Trophoblast cell (in vitro differentiated cells and primary cell): ENCODE data around the gene CFAP100.

Source experiments
- DNase-seq, 2 donors: peaks; one replicate each; pipeline ENCODE4 v3.0.0-alpha.2; 2016
- H2AFZ ChIP-seq: 2 replicates; pipeline ENCODE4 v1.6.1; 2013; ENCODE audit warnings: low read length, moderate library complexity, mild to moderate bottlenecking; ENCODE audit not compliant: insufficient read depth, poor library complexity
- H2AK5ac ChIP-seq: 2 replicates; pipeline ENCODE4 v1.6.1; 2013; ENCODE audit warnings: mild to moderate bottlenecking, low read length
- H2BK120ac ChIP-seq: 2 replicates; pipeline ENCODE4 v1.6.1; 2013; ENCODE audit warnings: low read length, mild to moderate bottlenecking, moderate library complexity; ENCODE audit not compliant: insufficient read depth, poor library complexity
- H2BK12ac ChIP-seq: 2 replicates; pipeline ENCODE4 v1.6.1; 2013; ENCODE audit warnings: mild to moderate bottlenecking, low read length, moderate library complexity
- H2BK5ac ChIP-seq: 2 replicates; pipeline ENCODE4 v1.6.1; 2013; ENCODE audit warnings: low read length, low read depth, moderate library complexity, mild to moderate bottlenecking; ENCODE audit not compliant: poor library complexity
- H3K14ac ChIP-seq: 2 replicates; pipeline ENCODE4 v1.6.1; 2013; ENCODE audit warnings: mild to moderate bottlenecking, low read length
- H3K18ac ChIP-seq: 2 replicates; pipeline ENCODE4 v1.6.1; 2013; ENCODE audit warnings: mild to moderate bottlenecking, low read length
- H3K23ac ChIP-seq: 2 replicates; pipeline ENCODE4 v1.6.1; 2013; ENCODE audit warnings: low read length
- H3K27ac ChIP-seq: 2 replicates; pipeline ENCODE4 v1.5.1; 2013; ENCODE audit warnings: low read depth, mild to moderate bottlenecking, inconsistent platforms, low read length, moderate library complexity
- H3K27me3 ChIP-seq: 2 replicates; pipeline ENCODE4 v1.6.1; 2013; ENCODE audit warnings: inconsistent platforms, mild to moderate bottlenecking, low read length, moderate library complexity; ENCODE audit not compliant: insufficient read depth
- H3K36me3 ChIP-seq, 2 experiments: 1 replicate in 1 of 2; 2 replicates in 1 of 2; pipeline ENCODE4 v1.6.1; 2013; ENCODE audit warnings: low read length in 2 of 2, mild to moderate bottlenecking in 2 of 2, moderate library complexity in 1 of 2; ENCODE audit not compliant: insufficient read depth in 2 of 2, control insufficient read depth in 1 of 2
- H3K4ac ChIP-seq: 2 replicates; pipeline ENCODE4 v1.6.1; 2013; ENCODE audit warnings: low read depth, mild to moderate bottlenecking, low read length, moderate library complexity
- H3K4me1 ChIP-seq, 2 experiments: 1 replicate in 1 of 2; 2 replicates in 1 of 2; pipeline ENCODE4 v1.6.1; 2013; ENCODE audit warnings: low read length in 2 of 2, mild to moderate bottlenecking in 2 of 2, moderate library complexity in 1 of 2; ENCODE audit not compliant: insufficient read depth in 2 of 2, control insufficient read depth in 1 of 2
- H3K4me2 ChIP-seq: 2 replicates; pipeline ENCODE4 v1.6.1; 2013; ENCODE audit warnings: inconsistent platforms, mild to moderate bottlenecking, low read length, moderate library complexity
- H3K4me3 ChIP-seq: 2 replicates; pipeline ENCODE4 v1.5.1; 2013; ENCODE audit warnings: mild to moderate bottlenecking, low read depth, low read length, inconsistent platforms
- H3K79me1 ChIP-seq: one replicate; pipeline ENCODE4 v1.6.1; 2013; ENCODE audit warnings: low read length
- H3K79me2 ChIP-seq: 2 replicates; pipeline ENCODE4 v1.6.1; 2013; ENCODE audit warnings: low read length, mild to moderate bottlenecking; ENCODE audit not compliant: control insufficient read depth, insufficient read depth, poor library complexity
- H3K9ac ChIP-seq: 2 replicates; pipeline ENCODE4 v1.6.1; 2013; ENCODE audit warnings: mild to moderate bottlenecking, low read length
- H3K9me3 ChIP-seq: 2 replicates; pipeline ENCODE4 v1.6.1; 2013; ENCODE audit warnings: low read depth, mild to moderate bottlenecking, control low read depth, inconsistent platforms, low read length; ENCODE audit not compliant: insufficient read depth
- H4K12ac ChIP-seq: 2 replicates; pipeline ENCODE4 v1.6.1; 2013; ENCODE audit warnings: low read depth, mild to moderate bottlenecking, low read length, moderate library complexity
- H4K8ac ChIP-seq: 2 replicates; pipeline ENCODE4 v1.6.1; 2013; ENCODE audit warnings: low read depth, mild to moderate bottlenecking, low read length, moderate library complexity
- H4K91ac ChIP-seq: one replicate; pipeline ENCODE4 v1.6.1; 2013; ENCODE audit warnings: low read depth, mild to moderate bottlenecking, low read length, moderate library complexity
- WGBS: extraction: QIAGEN DNeasy Blood & Tissue Kit; methylation state at CpG from one replicate; pipeline ENCODE4 v1.1.7; 2013; ENCODE audit warnings: missing lambda C conversion rate; ENCODE audit not compliant: insufficient read length, insufficient coverage; ENCODE audit errors: extremely low coverage; 5-methylcytosine and 5-hydroxymethylcytosine counted together

The CFAP100 gene

GRCh38 chr3:126418661-126419131 lies 24.0 kb downstream of the CFAP100 start:
- H2AFZ ChIP-seq, result no peak overlapping the region

DNA sequence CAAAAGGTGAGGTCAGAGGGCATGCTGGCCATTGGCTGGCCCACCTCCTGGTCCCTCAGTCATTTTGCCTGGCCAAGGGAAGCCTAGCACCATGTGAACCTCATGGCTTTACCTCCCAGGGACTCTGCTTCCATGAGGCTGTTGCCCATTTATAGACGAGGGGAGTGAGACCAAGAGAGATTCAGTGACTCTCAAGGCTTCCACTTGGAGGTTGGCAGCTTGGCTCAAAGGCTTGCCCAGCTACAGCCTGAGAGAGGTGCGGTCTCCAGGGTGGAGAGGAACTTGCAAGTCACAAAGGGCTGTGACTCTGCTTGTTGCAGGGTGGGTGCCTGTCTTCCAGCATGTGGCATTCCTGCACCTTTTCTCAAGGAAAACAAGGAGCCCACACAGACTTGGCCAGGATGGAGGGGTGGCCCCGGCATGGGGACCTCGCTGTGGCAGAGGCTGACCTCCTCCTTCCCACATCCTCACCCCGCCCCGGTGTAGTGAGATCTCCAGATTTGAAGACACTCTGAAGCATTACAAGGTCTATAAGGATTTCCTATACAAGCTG lies 24.5 kb downstream of the CFAP100 start:
- Histone ChIP-seq H3K4me2 (no peak overlapping the region), H3K27me3 (no peaks in the 10 kb centered on the region), H2BK5ac (no peak overlapping the region), H3K9ac (no peak overlapping the region), H2AFZ (no peak overlapping the region), H4K12ac (no peak overlapping the region), H3K4me1 (peaks cover 2 to 5% of the 10 kb centered on the region in 2 experiments), H3K14ac (no peak overlapping the region), H2AK5ac (no peak overlapping the region), H3K4me3 (no peak overlapping the region), H2BK120ac (no peak overlapping the region), H3K4ac (no peak overlapping the region), H3K23ac (no peak overlapping the region), H3K79me1 (no peaks in the 10 kb centered on the region), H4K8ac (no peak overlapping the region), H4K91ac (no peak overlapping the region), H2BK12ac (no peak overlapping the region), H3K9me3 (peaks cover 5% of the 10 kb centered on the region), H3K18ac (no peak overlapping the region), H3K36me3 (no peaks in the 10 kb centered on the region), H3K79me2 (no peaks in the 10 kb centered on the region), H3K27ac (no peak overlapping the region)
- no peak for DNase-seq
- no CpG with 5 or more reads among the region's 6 CpGs for WGBS

More at GRCh38 chr3:126418661-126419131, 24.0 kb downstream of the CFAP100 start:
- Histone ChIP-seq H3K14ac (no peak overlapping the region), H4K12ac (no peak overlapping the region), H4K8ac (no peak overlapping the region), H3K4me2 (no peak overlapping the region), H3K27me3 (no peaks in the 10 kb centered on the region), H3K4me3 (no peak overlapping the region), H2BK5ac (no peak overlapping the region), H3K18ac (no peak overlapping the region), H3K9me3 (peaks cover 5% of the 10 kb centered on the region), H3K36me3 (no peaks in the 10 kb centered on the region), H3K79me2 (no peaks in the 10 kb centered on the region), H2BK12ac (no peak overlapping the region), H3K27ac (no peak overlapping the region), H3K4ac (no peak overlapping the region), H3K23ac (no peak overlapping the region), H3K4me1 (peaks cover 2 to 5% of the 10 kb centered on the region in 2 experiments), H3K79me1 (no peaks in the 10 kb centered on the region), H4K91ac (no peak overlapping the region), H3K9ac (no peak overlapping the region), H2AK5ac (no peak overlapping the region), H2BK120ac (no peak overlapping the region)
- WGBS, result no CpG with 5 or more reads among the region's 20 CpGs
- DNase-seq, result no peak

DNA sequence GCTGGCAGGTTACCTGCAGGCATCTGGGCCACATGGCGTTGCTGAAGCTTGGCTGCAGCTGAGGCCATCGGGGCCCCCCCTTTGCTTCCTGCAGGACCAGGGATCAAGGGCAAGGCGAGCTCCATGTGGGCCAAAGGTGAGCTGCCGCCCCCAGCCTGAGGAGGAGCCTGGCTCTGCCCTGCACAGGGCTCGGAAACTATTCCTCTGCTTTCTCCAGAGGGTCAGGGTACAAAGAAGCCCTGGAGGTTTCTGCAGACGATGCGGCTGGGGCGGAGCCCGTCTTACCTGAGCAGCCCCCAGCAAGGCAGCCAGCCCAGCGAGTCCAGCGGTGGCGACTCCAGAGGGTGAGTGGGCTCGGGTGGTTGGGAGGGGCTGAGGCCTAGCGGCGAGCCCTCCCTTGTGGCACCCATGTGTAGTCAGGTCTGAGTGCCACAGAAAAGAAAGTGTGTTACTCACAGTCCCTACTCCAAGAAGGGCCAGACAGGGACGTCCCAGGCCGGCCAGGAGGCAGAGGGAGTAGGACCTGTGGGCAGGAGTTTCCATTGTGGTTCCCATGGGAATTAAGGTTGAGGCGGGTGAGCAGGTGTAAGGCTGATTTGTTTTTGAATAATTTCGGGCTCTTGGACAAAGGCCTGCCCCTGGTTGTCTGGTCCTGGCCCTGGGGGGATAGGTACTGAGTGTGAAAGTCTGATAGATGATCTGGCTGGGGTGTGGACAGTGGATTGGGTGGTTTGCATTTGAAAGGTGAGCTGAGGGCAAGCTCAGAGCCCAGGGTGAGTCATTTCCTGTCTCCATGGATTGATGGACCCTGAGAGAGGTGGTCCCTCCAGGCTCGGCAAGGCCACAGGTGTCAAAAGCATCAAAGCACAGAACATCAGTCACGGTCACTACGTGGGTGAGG lies 25.4 kb downstream of the CFAP100 start:
- no peak overlapping the region for H3K4ac ChIP-seq

DNA sequence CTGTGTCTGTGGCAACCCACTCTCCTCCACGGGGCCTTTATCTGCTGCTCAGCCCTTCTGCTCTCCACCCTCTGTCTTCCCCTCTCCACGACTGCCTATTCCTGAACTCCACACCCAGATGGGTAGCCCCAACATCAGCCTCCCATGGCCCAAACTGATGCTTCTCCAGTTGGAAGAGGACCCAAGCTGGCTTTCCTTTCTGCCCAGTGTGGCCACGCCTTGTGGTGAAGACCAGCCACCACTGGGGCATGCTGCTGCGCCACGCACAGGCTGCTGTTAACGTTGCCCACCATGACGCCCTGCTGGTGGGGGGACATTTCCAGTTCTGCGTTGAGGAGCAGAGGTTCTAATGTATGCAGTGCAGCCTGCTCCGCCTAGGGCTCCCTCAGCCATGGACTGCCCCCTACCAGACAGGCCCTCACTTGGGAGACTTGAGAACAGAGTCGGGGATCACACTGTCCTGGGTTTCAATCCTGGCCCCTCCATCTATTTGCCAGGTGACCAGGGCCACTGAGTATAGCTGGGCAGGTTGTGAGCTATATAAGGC lies 26.9 kb downstream of the CFAP100 start:
- H3K9me3 ChIP-seq, result peaks cover 5% of the 10 kb centered on the region
- H2BK12ac ChIP-seq, result no peak overlapping the region
- H3K27ac ChIP-seq, result no peak overlapping the region
- H2BK5ac ChIP-seq, result no peak overlapping the region
- no peaks in the 10 kb centered on the region for H3K27me3 ChIP-seq
- H3K4me3 ChIP-seq, result no peak overlapping the region
- no peak overlapping the region for H3K4me2 ChIP-seq
- no peak overlapping the region for H3K4ac ChIP-seq
- H2BK120ac ChIP-seq, result no peak overlapping the region
- peaks cover 2 to 5% of the 10 kb centered on the region in 2 experiments for H3K4me1 ChIP-seq
- no peak overlapping the region for H3K23ac ChIP-seq
- H3K79me2 ChIP-seq, result no peaks in the 10 kb centered on the region
- H2AK5ac ChIP-seq, result no peak overlapping the region
- no peak overlapping the region for H4K91ac ChIP-seq
- no peak overlapping the region for H4K12ac ChIP-seq
- no peak overlapping the region for H2AFZ ChIP-seq
- H4K8ac ChIP-seq, result no peak overlapping the region
- no peak overlapping the region for H3K9ac ChIP-seq
- H3K36me3 ChIP-seq, result no peaks in the 10 kb centered on the region
- H3K79me1 ChIP-seq, result no peaks in the 10 kb centered on the region
- DNase-seq, result no peak
- no peak overlapping the region for H3K18ac ChIP-seq
- WGBS, result no CpG with 5 or more reads among the region's 10 CpGs
- no peak overlapping the region for H3K14ac ChIP-seq

More for the DNA sequence above, 25.4 kb downstream of the CFAP100 start:
- H3K18ac ChIP-seq, result no peak overlapping the region
- H3K36me3 ChIP-seq, result no peaks in the 10 kb centered on the region
- DNase-seq, result no peak
- no peaks in the 10 kb centered on the region for H3K79me2 ChIP-seq
- peaks cover 5% of the 10 kb centered on the region for H3K9me3 ChIP-seq
- H2BK120ac ChIP-seq, result no peak overlapping the region
- H3K27ac ChIP-seq, result no peak overlapping the region
- no peak overlapping the region for H3K23ac ChIP-seq
- no peak overlapping the region for H2BK5ac ChIP-seq
- no peak overlapping the region for H3K4me3 ChIP-seq
- H3K79me1 ChIP-seq, result no peaks in the 10 kb centered on the region
- no peak overlapping the region for H2AFZ ChIP-seq
- WGBS, result no CpG with 5 or more reads among the region's 22 CpGs
- peaks cover 2 to 5% of the 10 kb centered on the region in 2 experiments for H3K4me1 ChIP-seq
- H4K8ac ChIP-seq, result no peak overlapping the region
- H4K12ac ChIP-seq, result no peak overlapping the region
- no peak overlapping the region for H3K14ac ChIP-seq
- no peak overlapping the region for H3K9ac ChIP-seq
- no peaks in the 10 kb centered on the region for H3K27me3 ChIP-seq
- H2BK12ac ChIP-seq, result no peak overlapping the region
- H3K4me2 ChIP-seq, result no peak overlapping the region
- H2AK5ac ChIP-seq, result no peak overlapping the region
- H4K91ac ChIP-seq, result no peak overlapping the region
